Hepatic stellate cell (primary cell): Measurements from ENCODE around the gene USP51.
"Not testable (repeated sequence)": the region's sequence is repeated elsewhere in the genome, so short reads cannot be mapped to it uniquely, and the experiment has no call there.

Experiments used
- DNase-seq: peaks from one replicate; pipeline ENCODE4 v3.0.0; 2011; ENCODE audit warnings: low spot score

Gene USP51

GRCh38 chrX:55489314-55490009 is at the start of gene USP51:
TSS of gene USP51 (minus strand) at chrX:55489848. CDS start at chrX:55488939, 909 bp downstream.
- DNase-seq = peak; percentile 34

- DNase-seq = no peak
Measured at GRCh38 chrX:55524487-55524886, 34.8 kb upstream of the USP51 start.

GRCh38 chrX:55523356-55523755 is 33.7 kb upstream of the USP51 start:
- DNase-seq = no peak

GRCh38 chrX:55522596-55523276 is 33.1 kb upstream of the USP51 start:
- no peak for DNase-seq

GRCh38 chrX:55521687-55522086 is 32.0 kb upstream of the USP51 start:
- DNase-seq = no peak

GRCh38 chrX:55516794-55517481 is 27.3 kb upstream of the USP51 start:
- DNase-seq = not testable (repeated sequence)

- DNase-seq = not testable (repeated sequence)
Measured at GRCh38 chrX:55513045-55513737, 23.5 kb upstream of the USP51 start.

GRCh38 chrX:55508410-55509152 is 18.9 kb upstream of the USP51 start:
- DNase-seq = not testable (repeated sequence)

GRCh38 chrX:55507699-55508098 is 18.1 kb upstream of the USP51 start:
- not testable (repeated sequence) for DNase-seq

- DNase-seq = not testable (repeated sequence)
Measured at GRCh38 chrX:55507010-55507409, 17.4 kb upstream of the USP51 start.

GRCh38 chrX:55490974-55491373 is 1.3 kb upstream of the USP51 start:
- no peak for DNase-seq

- DNase-seq = no peak
Measured at GRCh38 chrX:55490121-55490520, 473 bp upstream of the USP51 start.

- peak; percentile 31 for DNase-seq
Measured at GRCh38 chrX:55488593-55489313, 895 bp downstream of the USP51 start.

- DNase-seq = no peak
Measured at GRCh38 chrX:55488006-55488592, 1.5 kb downstream of the USP51 start.

GRCh38 chrX:55487143-55487542 is 2.5 kb downstream of the USP51 start:
- no peak for DNase-seq

- no peak for DNase-seq
Measured at GRCh38 chrX:55486736-55487135, 2.9 kb downstream of the USP51 start.

GRCh38 chrX:55484948-55485347 is 4.7 kb downstream of the USP51 start:
- DNase-seq = no peak

- no peak for DNase-seq
Measured at GRCh38 chrX:55480390-55481062, 9.1 kb downstream of the USP51 start.

- DNase-seq = not testable (repeated sequence)
Measured at GRCh38 chrX:55479956-55480355, 9.7 kb downstream of the USP51 start.

GRCh38 chrX:55465791-55466190 is 23.9 kb downstream of the USP51 start:
- not testable (repeated sequence) for DNase-seq
